Left ventricle myocardium inferior (tissue), 1 donor: Measurements from ENCODE around the gene IL12RB1. TPM values are rescaled to one million over a fixed set of nuclear protein-coding genes. Genes with fewer than 3 reads are reported as not detected.
"Not testable (repeated sequence)": the region's sequence is repeated elsewhere in the genome, so short reads cannot be mapped to it uniquely, and the experiment has no call there.

ENCODE experiments used
- DNase-seq: peaks from one replicate; pipeline ENCODE4 v3.0.0-alpha.2; 2020
- H3K27ac ChIP-seq: fragments of 200-600 bp; replicated peaks from 2 replicates; pipeline ENCODE4 v1.8.0; 2021
- H3K27me3 ChIP-seq: fragments of 200-600 bp; 2 replicates; pipeline ENCODE4 v1.8.0; 2021; ENCODE audit warnings: low read depth
- H3K36me3 ChIP-seq: fragments of 200-600 bp; 2 replicates; pipeline ENCODE4 v1.8.0; 2021
- H3K4me1 ChIP-seq: fragments of 200-600 bp; 2 replicates; pipeline ENCODE4 v1.8.0; 2021
- H3K4me3 ChIP-seq: fragments of 200-600 bp; 2 replicates; pipeline ENCODE4 v1.8.0; 2021; ENCODE audit warnings: mild to moderate bottlenecking, moderate library complexity
- H3K9me3 ChIP-seq: fragments of 200-600 bp; replicated peaks from 2 replicates; pipeline ENCODE4 v1.8.0; 2021
- intact Hi-C: fragments of 100-400 bp; cut with micrococcal nuclease; formaldehyde crosslinking; loops from one replicate; pipeline ENCODE4 v1.11.0; 2022
- total RNA-seq: library from RNA; stranded (reverse); fragmentation: NEBNext Ultra II Directional; extraction: Animal tissue kit (Norgen Biotek cat#: 25700); gene quantifications from one replicate; pipeline ENCODE4 v1.2.1, GENCODE V29; 2021
- TF ChIP-seq, protein P1 (sequence below): fragments of 200-600 bp; IDR thresholded peaks from 2 replicates; pipeline ENCODE4 v1.8.0; 2021; ENCODE audit warnings: antibody characterized with exemption, mild to moderate bottlenecking, borderline replicate concordance
- donor health status: DM: no; HTN: yes; CAD: no; lungs with severe emphysema.

The IL12RB1 gene
- total RNA-seq, 1 donor from 2014 or later = 0.44 TPM

DNA sequence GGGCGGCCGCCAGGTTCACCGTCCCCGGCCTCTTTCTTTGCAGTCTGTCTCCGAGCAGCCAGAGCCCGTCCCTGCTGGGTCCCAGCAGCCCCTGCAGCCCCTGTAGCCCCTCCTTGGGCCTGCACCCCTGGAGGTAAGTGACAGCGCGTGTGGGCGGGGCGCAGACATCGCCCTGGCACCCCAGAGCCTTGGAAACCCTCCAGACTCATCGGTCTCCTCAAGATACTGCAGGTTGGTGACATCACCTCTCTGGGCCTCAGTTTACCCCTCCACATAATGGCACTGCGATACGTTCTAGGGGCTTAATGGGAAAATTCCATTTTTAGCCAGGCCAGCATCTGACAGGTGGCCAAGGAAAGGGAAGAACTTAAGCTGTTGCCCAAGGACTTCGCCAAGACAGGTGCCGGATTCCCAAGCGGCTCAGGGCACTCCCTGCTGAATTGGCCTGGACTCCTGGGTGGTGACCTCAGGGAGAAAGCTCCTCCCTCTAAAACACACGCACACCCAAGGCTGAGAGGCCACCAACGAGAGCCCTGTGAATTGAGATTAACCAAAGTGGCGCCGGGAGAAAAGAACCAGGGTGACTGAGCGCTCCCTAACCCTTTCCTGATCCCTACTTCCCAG lies 24.0 kb upstream of the IL12RB1 start:
- intact Hi-C loops = loop anchor here (10.0 kb wide), 1 partner anchor 144 kb away; a partner anchor contains a TSS
- TF ChIP-seq, protein P1, sequence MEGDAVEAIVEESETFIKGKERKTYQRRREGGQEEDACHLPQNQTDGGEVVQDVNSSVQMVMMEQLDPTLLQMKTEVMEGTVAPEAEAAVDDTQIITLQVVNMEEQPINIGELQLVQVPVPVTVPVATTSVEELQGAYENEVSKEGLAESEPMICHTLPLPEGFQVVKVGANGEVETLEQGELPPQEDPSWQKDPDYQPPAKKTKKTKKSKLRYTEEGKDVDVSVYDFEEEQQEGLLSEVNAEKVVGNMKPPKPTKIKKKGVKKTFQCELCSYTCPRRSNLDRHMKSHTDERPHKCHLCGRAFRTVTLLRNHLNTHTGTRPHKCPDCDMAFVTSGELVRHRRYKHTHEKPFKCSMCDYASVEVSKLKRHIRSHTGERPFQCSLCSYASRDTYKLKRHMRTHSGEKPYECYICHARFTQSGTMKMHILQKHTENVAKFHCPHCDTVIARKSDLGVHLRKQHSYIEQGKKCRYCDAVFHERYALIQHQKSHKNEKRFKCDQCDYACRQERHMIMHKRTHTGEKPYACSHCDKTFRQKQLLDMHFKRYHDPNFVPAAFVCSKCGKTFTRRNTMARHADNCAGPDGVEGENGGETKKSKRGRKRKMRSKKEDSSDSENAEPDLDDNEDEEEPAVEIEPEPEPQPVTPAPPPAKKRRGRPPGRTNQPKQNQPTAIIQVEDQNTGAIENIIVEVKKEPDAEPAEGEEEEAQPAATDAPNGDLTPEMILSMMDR = no peak
- Histone ChIP-seq H3K36me3 (no peaks in the 10 kb centered on the region), H3K4me1 (peaks cover 18% of the 10 kb centered on the region), H3K27ac (peak overlapping the region; percentile 72), H3K4me3 (peak overlapping the region; percentile 79), H3K27me3 (peaks cover 41% of the 10 kb centered on the region), H3K9me3 (no peaks in the 10 kb centered on the region)
- no peak for DNase-seq

GRCh38 chr19:18109733-18110608 lies 23.2 kb upstream of the IL12RB1 start:
- Histone ChIP-seq H3K27me3 (peaks cover 44% of the 10 kb centered on the region), H3K27ac (peak overlapping the region; percentile 72), H3K4me3 (peak overlapping the region; percentile 79), H3K4me1 (peaks cover 18% of the 10 kb centered on the region), H3K9me3 (no peaks in the 10 kb centered on the region), H3K36me3 (no peaks in the 10 kb centered on the region)
- TF ChIP-seq, protein P1 = no peak
- peak; percentile 66 for DNase-seq
- intact Hi-C loops = loop anchor here (10.0 kb wide), 1 partner anchor 145 kb away; a partner anchor contains a TSS

DNA sequence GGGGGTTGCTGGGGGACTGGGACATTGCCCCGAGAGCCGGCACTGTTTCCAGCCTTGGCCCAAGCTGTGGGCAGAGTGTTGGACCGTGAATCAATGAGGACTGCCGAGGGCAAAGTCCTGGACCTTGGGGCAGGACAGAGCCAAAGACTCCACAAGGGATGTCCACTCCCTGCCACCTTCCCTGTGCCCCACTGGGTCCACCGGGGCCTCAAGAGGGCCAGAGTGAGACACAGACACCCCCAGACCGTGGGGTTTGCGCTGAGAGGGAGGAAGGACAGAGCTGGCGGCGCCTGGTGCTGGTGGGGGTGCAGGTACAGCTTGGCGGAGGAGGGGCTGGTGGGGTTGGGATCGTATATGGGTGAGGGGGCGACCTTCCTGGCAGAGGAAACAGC lies 22.6 kb upstream of the IL12RB1 start:
- Histone ChIP-seq H3K27me3 (peaks cover 44% of the 10 kb centered on the region), H3K27ac (peak overlapping the region; percentile 72), H3K36me3 (no peaks in the 10 kb centered on the region), H3K4me3 (peak overlapping the region; percentile 79), H3K9me3 (no peaks in the 10 kb centered on the region), H3K4me1 (peaks cover 24% of the 10 kb centered on the region)
- intact Hi-C loops = no loop called here
- TF ChIP-seq, protein P1 = no peak
- DNase-seq = no peak

DNA sequence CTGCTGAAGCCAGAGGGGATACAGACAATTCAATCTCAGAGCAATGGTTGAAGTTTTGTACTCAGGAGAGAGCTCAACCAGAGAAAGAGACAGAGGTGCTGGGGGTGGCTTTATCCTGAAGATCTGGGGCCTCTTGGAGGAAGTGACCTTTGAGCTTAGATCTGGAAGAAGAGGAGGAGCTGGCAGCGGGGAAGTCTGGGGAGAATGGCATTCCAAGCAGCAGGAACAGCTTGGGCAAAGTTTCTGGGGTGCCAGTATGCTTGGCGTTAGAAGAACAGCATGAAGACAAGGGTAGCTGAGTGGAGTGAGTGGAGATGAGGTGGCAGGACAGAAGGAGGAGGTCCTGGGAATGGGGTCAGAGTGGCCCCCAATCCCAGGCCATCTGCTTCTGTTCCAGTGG lies 22.2 kb upstream of the IL12RB1 start:
- Histone ChIP-seq H3K27ac (no peak overlapping the region), H3K4me3 (no peak overlapping the region), H3K9me3 (no peaks in the 10 kb centered on the region), H3K36me3 (no peaks in the 10 kb centered on the region), H3K27me3 (peaks cover 44% of the 10 kb centered on the region), H3K4me1 (peaks cover 26% of the 10 kb centered on the region)
- DNase-seq = no peak
- intact Hi-C loops = no loop called here
- TF ChIP-seq, protein P1 = no peak

GRCh38 chr19:18107235-18107634 lies 20.5 kb upstream of the IL12RB1 start:
- TF ChIP-seq, protein P1 = no peak
- no peak overlapping the region for H3K4me3 ChIP-seq
- H3K9me3 ChIP-seq = no peaks in the 10 kb centered on the region
- H3K4me1 ChIP-seq = peaks cover 26% of the 10 kb centered on the region
- intact Hi-C loops = no loop called here
- H3K27ac ChIP-seq = no peak overlapping the region
- no peak for DNase-seq
- H3K27me3 ChIP-seq = peaks cover 61% of the 10 kb centered on the region
- no peaks in the 10 kb centered on the region for H3K36me3 ChIP-seq

GRCh38 chr19:18105259-18105658 lies 18.5 kb upstream of the IL12RB1 start:
- H3K36me3 ChIP-seq, H3K4me3 ChIP-seq, H3K9me3 ChIP-seq, DNase-seq, H3K27ac ChIP-seq, intact Hi-C loops: not testable (repeated sequence)
- Histone ChIP-seq H3K27me3 (peaks cover 67% of the 10 kb centered on the region), H3K4me1 (peaks cover 19% of the 10 kb centered on the region)
